ENCODE data around the gene ZNF334. TPM values are rescaled to one million over a fixed set of nuclear protein-coding genes. Genes with fewer than 3 reads are reported as not detected.

The ZNF334 gene
- total RNA-seq, 1 experiment from 2014 or later = 19.5 TPM

DNA sequence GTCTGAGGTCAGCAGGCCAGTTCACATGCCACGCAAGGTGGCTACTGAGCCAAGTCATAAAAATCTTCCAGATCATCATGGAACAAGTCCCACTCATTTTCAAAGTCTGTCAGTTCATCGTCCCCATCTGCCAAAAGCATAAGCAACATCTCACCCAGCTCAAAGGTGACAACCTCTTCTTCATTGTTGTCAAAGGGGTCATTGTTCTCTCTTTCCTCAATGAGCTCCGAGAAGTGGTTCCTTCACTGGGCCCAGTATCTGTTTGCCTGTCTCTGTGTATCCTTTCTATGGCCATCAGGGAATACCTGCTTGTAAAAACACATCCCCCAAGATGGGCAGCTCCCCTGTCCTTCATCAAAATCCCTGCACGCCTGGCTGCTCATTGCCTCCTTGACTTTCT, 49.5 kb downstream of the ZNF334 start:
- H3K27ac Mint-ChIP-seq = no peak overlapping the region; a peak in 1 of 7 replicates
- H4K5ac ChIP-seq (ENCODE audit: insufficient read length, low read depth, low read length) = no peak overlapping the region

More for the DNA sequence above, 49.5 kb downstream of the ZNF334 start:
- no peak overlapping the region for H2BK5ac ChIP-seq (ENCODE audit: insufficient read length, low read length)
- peaks cover 5% of the 10 kb centered on the region; the same call in 1 of the 2 replicates for H3K27me3 Mint-ChIP-seq (ENCODE audit: low read depth)
- H3K27ac ChIP-seq (ENCODE audit: insufficient read length, low read depth, low read length) = no peak overlapping the region
- no CpG with 5 or more reads among the region's 4 CpGs for WGBS (ENCODE audit: extremely low coverage, insufficient read length, low lambda C conversion rate)
- H3K23ac ChIP-seq (ENCODE audit: insufficient read length, low read depth, low read length) = no peak overlapping the region
- H2BK20ac ChIP-seq (ENCODE audit: low read depth, low read length, poor library complexity, severe bottlenecking) = no peak overlapping the region
- H3K4ac ChIP-seq (ENCODE audit: low read depth, low read length) = no peak overlapping the region
- peaks cover 12% of the 10 kb centered on the region in 2 experiments for H3K4me1 Mint-ChIP-seq
- no peak overlapping the region for H3K18ac ChIP-seq (ENCODE audit: insufficient read length, low read depth, low read length)
- H3K9me3 ChIP-seq (ENCODE audit: control insufficient read depth, low read depth, low read length) = no peaks in the 10 kb centered on the region
- H3K9ac ChIP-seq (ENCODE audit: extremely low read depth, insufficient read length, low read length) = no peak overlapping the region
- no peak for DNase-seq
- H3K27me3 ChIP-seq (ENCODE audit: insufficient read depth, low read length) = no peaks in the 10 kb centered on the region
- no peak overlapping the region for H3K4me2 ChIP-seq (ENCODE audit: insufficient read depth, insufficient read length, low read length)
- H3K79me1 ChIP-seq (ENCODE audit: insufficient read depth, low read depth, low read length, poor library complexity, severe bottlenecking) = no peaks in the 10 kb centered on the region
- H3T11ph ChIP-seq (ENCODE audit: low read length) = no peak overlapping the region
- no peaks in the 10 kb centered on the region for H3K9me3 Mint-ChIP-seq
- TF ChIP-seq, protein P1, sequence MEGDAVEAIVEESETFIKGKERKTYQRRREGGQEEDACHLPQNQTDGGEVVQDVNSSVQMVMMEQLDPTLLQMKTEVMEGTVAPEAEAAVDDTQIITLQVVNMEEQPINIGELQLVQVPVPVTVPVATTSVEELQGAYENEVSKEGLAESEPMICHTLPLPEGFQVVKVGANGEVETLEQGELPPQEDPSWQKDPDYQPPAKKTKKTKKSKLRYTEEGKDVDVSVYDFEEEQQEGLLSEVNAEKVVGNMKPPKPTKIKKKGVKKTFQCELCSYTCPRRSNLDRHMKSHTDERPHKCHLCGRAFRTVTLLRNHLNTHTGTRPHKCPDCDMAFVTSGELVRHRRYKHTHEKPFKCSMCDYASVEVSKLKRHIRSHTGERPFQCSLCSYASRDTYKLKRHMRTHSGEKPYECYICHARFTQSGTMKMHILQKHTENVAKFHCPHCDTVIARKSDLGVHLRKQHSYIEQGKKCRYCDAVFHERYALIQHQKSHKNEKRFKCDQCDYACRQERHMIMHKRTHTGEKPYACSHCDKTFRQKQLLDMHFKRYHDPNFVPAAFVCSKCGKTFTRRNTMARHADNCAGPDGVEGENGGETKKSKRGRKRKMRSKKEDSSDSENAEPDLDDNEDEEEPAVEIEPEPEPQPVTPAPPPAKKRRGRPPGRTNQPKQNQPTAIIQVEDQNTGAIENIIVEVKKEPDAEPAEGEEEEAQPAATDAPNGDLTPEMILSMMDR (conservative IDR thresholded peaks at IDR 0.05) = no peak
- no peak overlapping the region for H3K14ac ChIP-seq (ENCODE audit: insufficient read depth, low read length)
- H4K20me1 ChIP-seq (ENCODE audit: control insufficient read depth, insufficient read depth, insufficient read length) = no peaks in the 10 kb centered on the region
- no peak overlapping the region for H2BK15ac ChIP-seq (ENCODE audit: low read depth, low read length)
- no peak overlapping the region for H3K56ac ChIP-seq (ENCODE audit: insufficient read length, low read depth, low read length)
- no peaks in the 10 kb centered on the region for H3K36me3 Mint-ChIP-seq (ENCODE audit: insufficient read depth in 1 of 3, low read depth in 3 of 3)
- no peak overlapping the region for H3K4me3 Mint-ChIP-seq
- no peak overlapping the region for H4K8ac ChIP-seq (replicated peaks; ENCODE audit: insufficient read length, low read depth, low read length)
- H3K79me2 ChIP-seq (ENCODE audit: insufficient read depth, low read length) = no peaks in the 10 kb centered on the region
- H3K4me1 ChIP-seq (ENCODE audit: insufficient read depth, low read length) = no peaks in the 10 kb centered on the region
- no peak overlapping the region for H2AK5ac ChIP-seq (ENCODE audit: insufficient read length, low read length)
- H4K91ac ChIP-seq (ENCODE audit: insufficient read length, low read depth, low read length) = no peak overlapping the region
- H2AFZ ChIP-seq (ENCODE audit: low read length) = no peak overlapping the region
- H2BK12ac ChIP-seq (ENCODE audit: insufficient read length, low read depth, low read length) = no peak overlapping the region
- H2BK120ac ChIP-seq (ENCODE audit: low read depth, low read length, poor library complexity, severe bottlenecking) = no peak overlapping the region
- peaks cover 5% of the 10 kb centered on the region for H3K23me2 ChIP-seq (ENCODE audit: insufficient read length, low read depth, low read length, poor library complexity, severe bottlenecking)

Measured in H9 (cell line).